Stimulated activated naive CD8-positive, alpha-beta T cell treated with anti-CD3 and anti-CD28 coated beads, Interleukin-15, amount 100 ng/mL, for 72 hours (primary cell): ENCODE measurements around the gene ZNF189.

ENCODE experiments used
- ATAC-seq: fragments of 150-1000 bp; cut with Tn5 transposase; 2 replicates; pipeline ENCODE4 v1.10.0; 2021; ENCODE audit warnings: mild to moderate bottlenecking, moderate library complexity
- DNase-seq, 2 donors: peaks; one replicate each; pipeline ENCODE4 v3.0.0; 2021 to 2022
- H3K27ac Mint-ChIP-seq, 2 donors: one replicate each; pipeline ENCODE4 v1.8.0; 2022; ENCODE audit warnings: mild to moderate bottlenecking in 2 of 2, mixed read lengths in 2 of 2, moderate library complexity in 2 of 2
- H3K27me3 Mint-ChIP-seq: one replicate; pipeline ENCODE4 v1.8.0; 2022; ENCODE audit warnings: mixed read lengths
- H3K4me1 Mint-ChIP-seq: one replicate; pipeline ENCODE4 v1.8.0; 2022; ENCODE audit warnings: mild to moderate bottlenecking, mixed read lengths
- H3K4me3 Mint-ChIP-seq, 2 donors: one replicate each; pipeline ENCODE4 v1.8.0; 2022; ENCODE audit warnings: mild to moderate bottlenecking in 2 of 2, mixed read lengths in 2 of 2, moderate library complexity in 1 of 2
- H3K9me3 Mint-ChIP-seq, 2 donors: one replicate each; pipeline ENCODE4 v1.8.0; 2022; ENCODE audit warnings: mixed read lengths in 2 of 2

Gene ZNF189

GRCh38 chr9:101398068-101398929, at the start of gene ZNF189, which contains the start of gene MRPL50:
Gene ZNF189 (plus strand): TSS chr9:101398851. CDS start chr9:101399157, 306 bp downstream.
Gene MRPL50 (minus strand): TSS chr9:101398618. CDS start chr9:101398592, 26 bp downstream.
- ATAC-seq (peak; percentile 97), DNase-seq (peak; percentile 92 to 97)
- H3K4me1 Mint-ChIP-seq: peaks cover 59% of the 10 kb centered on the region
- H3K27me3 Mint-ChIP-seq: no peaks in the 10 kb centered on the region
- peak within 1 kb of the TSS; percentile 89 for H3K4me3 Mint-ChIP-seq
- H3K9me3 Mint-ChIP-seq: peaks cover 21 to 32% of the 10 kb centered on the region in 2 donors
- H3K27ac Mint-ChIP-seq: peak within 1 kb of the TSS; percentile 98 to 99

- DNase-seq (no peak), ATAC-seq (no peak)
- H3K4me3 Mint-ChIP-seq: no peak overlapping the region
- H3K27ac Mint-ChIP-seq: no peak overlapping the region
- H3K4me1 Mint-ChIP-seq: no peaks in the 10 kb centered on the region
- peaks cover 0 to 5% of the 10 kb centered on the region in 2 donors for H3K9me3 Mint-ChIP-seq
- peaks cover 16% of the 10 kb centered on the region for H3K27me3 Mint-ChIP-seq
Observed at GRCh38 chr9:101350285-101350684, 48.4 kb upstream of the ZNF189 start.

- Mint-ChIP-seq H3K4me1 (no peaks in the 10 kb centered on the region), H3K9me3 (peaks cover 0 to 5% of the 10 kb centered on the region in 2 donors), H3K27me3 (peaks cover 9% of the 10 kb centered on the region), H3K27ac (no peak overlapping the region), H3K4me3 (no peak overlapping the region)
- DNase-seq (no peak), ATAC-seq (no peak)
Observed at GRCh38 chr9:101352892-101353463, 45.7 kb upstream of the ZNF189 start.

GRCh38 chr9:101353683-101354082, 45.0 kb upstream of the ZNF189 start:
- Mint-ChIP-seq H3K9me3 (peaks cover 0 to 5% of the 10 kb centered on the region in 2 donors), H3K4me3 (no peak overlapping the region), H3K27me3 (peaks cover 9% of the 10 kb centered on the region), H3K27ac (no peak overlapping the region), H3K4me1 (no peaks in the 10 kb centered on the region)
- DNase-seq (no peak), ATAC-seq (no peak)

GRCh38 chr9:101354143-101354764, 44.4 kb upstream of the ZNF189 start:
- Mint-ChIP-seq H3K9me3 (peaks cover 0 to 2% of the 10 kb centered on the region in 2 donors), H3K4me1 (no peaks in the 10 kb centered on the region), H3K27ac (peak overlapping the region in 1 of 2 donors; percentile 40), H3K27me3 (peaks cover 9% of the 10 kb centered on the region), H3K4me3 (no peak overlapping the region)
- no peak for ATAC-seq
- no peak for DNase-seq

GRCh38 chr9:101354765-101355708, 43.6 kb upstream of the ZNF189 start:
- no peaks in the 10 kb centered on the region for H3K4me1 Mint-ChIP-seq
- H3K9me3 Mint-ChIP-seq: peaks cover 0 to under 1% of the 10 kb centered on the region in 2 donors
- peaks cover 9% of the 10 kb centered on the region for H3K27me3 Mint-ChIP-seq
- no peak overlapping the region for H3K27ac Mint-ChIP-seq
- no peak for DNase-seq
- no peak overlapping the region for H3K4me3 Mint-ChIP-seq
- ATAC-seq: no peak

GRCh38 chr9:101356619-101357018, 42.0 kb upstream of the ZNF189 start:
- no peaks in the 10 kb centered on the region for H3K4me1 Mint-ChIP-seq
- no peak overlapping the region for H3K4me3 Mint-ChIP-seq
- ATAC-seq (no peak), DNase-seq (no peak)
- H3K9me3 Mint-ChIP-seq: peaks cover 0 to 9% of the 10 kb centered on the region in 2 donors
- peaks cover 9% of the 10 kb centered on the region for H3K27me3 Mint-ChIP-seq
- H3K27ac Mint-ChIP-seq: no peak overlapping the region

GRCh38 chr9:101359679-101360078, 39.0 kb upstream of the ZNF189 start:
- H3K27me3 Mint-ChIP-seq: peaks cover 19% of the 10 kb centered on the region
- H3K4me3 Mint-ChIP-seq: no peak overlapping the region

GRCh38 chr9:101360647-101361046, 38.0 kb upstream of the ZNF189 start:
- no peaks in the 10 kb centered on the region for H3K4me1 Mint-ChIP-seq
- peaks cover 0 to 9% of the 10 kb centered on the region in 2 donors for H3K9me3 Mint-ChIP-seq
- no peak overlapping the region for H3K4me3 Mint-ChIP-seq
- no peak overlapping the region for H3K27ac Mint-ChIP-seq
- ATAC-seq (no peak), DNase-seq (no peak)
- peaks cover 19% of the 10 kb centered on the region for H3K27me3 Mint-ChIP-seq

More at GRCh38 chr9:101359679-101360078, 39.0 kb upstream of the ZNF189 start:
- ATAC-seq (no peak), DNase-seq (no peak)
- Mint-ChIP-seq H3K27ac (no peak overlapping the region), H3K9me3 (peaks cover 0 to 9% of the 10 kb centered on the region in 2 donors), H3K4me1 (no peaks in the 10 kb centered on the region)

GRCh38 chr9:101362450-101362849, 36.2 kb upstream of the ZNF189 start:
- no peak for ATAC-seq
- peaks cover 19% of the 10 kb centered on the region for H3K27me3 Mint-ChIP-seq
- no peak overlapping the region for H3K27ac Mint-ChIP-seq
- no peaks in the 10 kb centered on the region for H3K4me1 Mint-ChIP-seq
- no peak overlapping the region for H3K4me3 Mint-ChIP-seq
- peaks cover 0 to 9% of the 10 kb centered on the region in 2 donors for H3K9me3 Mint-ChIP-seq
- DNase-seq: no peak

- peaks cover 0 to 7% of the 10 kb centered on the region in 2 donors for H3K9me3 Mint-ChIP-seq
- peaks cover 19% of the 10 kb centered on the region for H3K27me3 Mint-ChIP-seq
- H3K4me3 Mint-ChIP-seq: no peak overlapping the region
- no peak overlapping the region for H3K27ac Mint-ChIP-seq
- DNase-seq (no peak), ATAC-seq (no peak)
- H3K4me1 Mint-ChIP-seq: no peaks in the 10 kb centered on the region
Observed at GRCh38 chr9:101365181-101365580, 33.5 kb upstream of the ZNF189 start.

GRCh38 chr9:101366038-101366756, 32.5 kb upstream of the ZNF189 start:
- no peak overlapping the region for H3K27ac Mint-ChIP-seq
- no peak for DNase-seq
- no peaks in the 10 kb centered on the region for H3K4me1 Mint-ChIP-seq
- no peaks in the 10 kb centered on the region for H3K9me3 Mint-ChIP-seq
- ATAC-seq: no peak
- H3K27me3 Mint-ChIP-seq: peaks cover 19% of the 10 kb centered on the region
- no peak overlapping the region for H3K4me3 Mint-ChIP-seq

- Mint-ChIP-seq H3K27ac (no peak overlapping the region), H3K4me1 (no peaks in the 10 kb centered on the region), H3K4me3 (no peak overlapping the region), H3K9me3 (no peaks in the 10 kb centered on the region), H3K27me3 (peaks cover 13% of the 10 kb centered on the region)
- DNase-seq (no peak), ATAC-seq (no peak)
Observed at GRCh38 chr9:101367323-101367722, 31.3 kb upstream of the ZNF189 start.

GRCh38 chr9:101369286-101369685, 29.4 kb upstream of the ZNF189 start:
- DNase-seq (no peak), ATAC-seq (no peak)
- Mint-ChIP-seq H3K27me3 (no peaks in the 10 kb centered on the region), H3K4me3 (no peak overlapping the region), H3K9me3 (no peaks in the 10 kb centered on the region), H3K4me1 (no peaks in the 10 kb centered on the region), H3K27ac (no peak overlapping the region)
